Right atrium auricular region (tissue), 2 donors: ENCODE results near the gene PDP2. TPM values are rescaled to one million over a fixed set of nuclear protein-coding genes. Genes with fewer than 3 reads are reported as not detected.
"Not testable (repeated sequence)": the region's sequence is repeated elsewhere in the genome, so short reads cannot be mapped to it uniquely, and the experiment has no call there.

Experiments used
- DNase-seq: peaks from one replicate; pipeline ENCODE4 v3.0.0-alpha.2; 2019; ENCODE audit warnings: low spot score
- H3K27ac ChIP-seq, 2 donors: fragments of 200-600 bp; sonication (generic); 1 replicate in 1 of 2; 2 replicates in 1 of 2; pipeline ENCODE4 v1.5.1; 2016 to 2019
- H3K27me3 ChIP-seq, 2 donors: fragments of 200-600 bp; sonication (generic); one replicate each; pipeline versions ENCODE4 v1.5.1 to v1.6.0; 2017 to 2019
- H3K36me3 ChIP-seq: fragments of 200-600 bp; sonication (generic); one replicate; pipeline ENCODE4 v1.5.1; 2016
- H3K4me1 ChIP-seq, 2 donors: fragments of 200-600 bp; sonication (generic); one replicate each; pipeline versions ENCODE4 v1.5.1 to v1.6.0; 2017 to 2019
- H3K4me3 ChIP-seq, 2 donors: fragments of 200-600 bp; sonication (generic); 1 replicate in 1 of 2; 2 replicates in 1 of 2; pipeline ENCODE4 v1.5.1; 2017 to 2019; ENCODE audit warnings: mild to moderate bottlenecking in 1 of 2, moderate library complexity in 1 of 2
- H3K9me3 ChIP-seq, 2 donors: fragments of 200-600 bp; sonication (generic); one replicate each; pipeline ENCODE4 v1.5.1; 2019
- CTCF ChIP-seq, 2 donors: fragments of 200-600 bp; sonication (generic); IDR thresholded peaks; one replicate each; pipeline ENCODE4 v1.5.1; 2019; ENCODE audit warnings: antibody characterized with exemption in 2 of 2
- total RNA-seq, 2 donors: library from RNA; depleted of rRNA; stranded (reverse); fragments of >200 nt; gene quantifications; one replicate each; pipeline ENCODE4 v1.1.0, GENCODE V29; 2016

PDP2 gene
- total RNA-seq, 2 donors from 2014 or later = 1.7 to 3.4 TPM

- no peak for TF ChIP-seq CTCF (IDR thresholded peaks at IDR 0.05)
- Histone ChIP-seq H3K9me3 (no peaks in the 10 kb centered on the region), H3K4me1 (peaks cover 0 to 66% of the 10 kb centered on the region in 2 donors)
Measured at GRCh38 chr16:66931665-66932064, 51.4 kb downstream of the PDP2 start.

GRCh38 chr16:66932076-66932475 is 51.8 kb downstream of the PDP2 start:
- Histone ChIP-seq H3K36me3 (no peaks in the 10 kb centered on the region), H3K27ac (no peak overlapping the region), H3K27me3 (no peaks in the 10 kb centered on the region), H3K4me1 (peaks cover 0 to 64% of the 10 kb centered on the region in 2 donors), H3K9me3 (no peaks in the 10 kb centered on the region), H3K4me3 (no peak overlapping the region)
- no peak for DNase-seq
- TF ChIP-seq CTCF (IDR thresholded peaks at IDR 0.05) = no peak

More at GRCh38 chr16:66931665-66932064, 51.4 kb downstream of the PDP2 start:
- no peaks in the 10 kb centered on the region for H3K36me3 ChIP-seq
- H3K27ac ChIP-seq = no peak overlapping the region
- no peak overlapping the region for H3K4me3 ChIP-seq
- DNase-seq = no peak
- no peaks in the 10 kb centered on the region for H3K27me3 ChIP-seq

GRCh38 chr16:66933776-66934137 is 53.4 kb downstream of the PDP2 start:
- Histone ChIP-seq H3K27me3 (no peaks in the 10 kb centered on the region), H3K4me3 (peak overlapping the region; percentile 89 to 94), H3K36me3 (peaks cover 6% of the 10 kb centered on the region), H3K27ac (peak overlapping the region; percentile 92 to 97), H3K9me3 (no peaks in the 10 kb centered on the region), H3K4me1 (peaks cover 0 to 52% of the 10 kb centered on the region in 2 donors)
- no peak for DNase-seq
- no peak for TF ChIP-seq CTCF (IDR thresholded peaks at IDR 0.05)

- Histone ChIP-seq H3K27me3 (no peaks in the 10 kb centered on the region), H3K4me1 (peaks cover 0 to 50% of the 10 kb centered on the region in 2 donors), H3K4me3 (peak within 1 kb of the TSS; percentile 89 to 94), H3K36me3 (peaks cover 11% of the 10 kb centered on the region), H3K27ac (peak within 1 kb of the TSS; percentile 92 to 97), H3K9me3 (no peaks in the 10 kb centered on the region)
- peak; percentile 92 for DNase-seq
- TF ChIP-seq CTCF (IDR thresholded peaks at IDR 0.05) = no peak
Measured at GRCh38 chr16:66934138-66934838, 54.0 kb downstream of the PDP2 start, which contains the start of gene CIAO2B. Gene CIAO2B, minus strand, starts transcription at chr16:66934402. Its CDS starts 38 bp downstream, at chr16:66934364.

- not testable (repeated sequence) for DNase-seq, H3K27me3 ChIP-seq, H3K9me3 ChIP-seq
- Histone ChIP-seq H3K27ac (peak overlapping the region; percentile 92 to 97), H3K4me1 (peaks cover 0 to 50% of the 10 kb centered on the region in 2 donors), H3K4me3 (peak overlapping the region; percentile 89 to 94), H3K36me3 (peaks cover 17% of the 10 kb centered on the region)
Measured at GRCh38 chr16:66934839-66935313, 54.6 kb downstream of the PDP2 start.

- TF ChIP-seq CTCF (IDR thresholded peaks at IDR 0.05) = no peak
- Histone ChIP-seq H3K36me3 (peaks cover 23% of the 10 kb centered on the region), H3K4me1 (peaks cover 0 to 44% of the 10 kb centered on the region in 2 donors), H3K9me3 (no peaks in the 10 kb centered on the region), H3K27me3 (no peaks in the 10 kb centered on the region), H3K4me3 (peak within 1 kb of the TSS; percentile 89 to 94), H3K27ac (peak within 1 kb of the TSS; percentile 92 to 97)
- no peak for DNase-seq
Measured at GRCh38 chr16:66935314-66936011, 55.1 kb downstream of the PDP2 start, which contains the start of gene CES2. Gene CES2, plus strand, starts transcription at chr16:66935516. Its CDS starts 120 bp downstream, at chr16:66935636.
